Gastroesophageal sphincter (tissue), 3 donors: ENCODE results near the gene FGGY.

Experiments
- EP300 ChIP-seq: sonication (generic); formaldehyde crosslinking; IDR thresholded peaks from one replicate; pipeline ENCODE4 v1.6.1; 2017; ENCODE audit warnings: antibody characterized with exemption, mild to moderate bottlenecking
- TF ChIP-seq, protein P1 (sequence below), 4 experiments: fragments of 200-600 bp in 2 of 4; fragments of 450-650 bp in 2 of 4; sonication (generic) in 1 of 4; IDR thresholded peaks; one replicate each; pipeline ENCODE4 v1.5.1; 2017 to 2019; ENCODE audit warnings: antibody characterized with exemption in 4 of 4, mild to moderate bottlenecking in 2 of 4, moderate library complexity in 2 of 4

DNA sequence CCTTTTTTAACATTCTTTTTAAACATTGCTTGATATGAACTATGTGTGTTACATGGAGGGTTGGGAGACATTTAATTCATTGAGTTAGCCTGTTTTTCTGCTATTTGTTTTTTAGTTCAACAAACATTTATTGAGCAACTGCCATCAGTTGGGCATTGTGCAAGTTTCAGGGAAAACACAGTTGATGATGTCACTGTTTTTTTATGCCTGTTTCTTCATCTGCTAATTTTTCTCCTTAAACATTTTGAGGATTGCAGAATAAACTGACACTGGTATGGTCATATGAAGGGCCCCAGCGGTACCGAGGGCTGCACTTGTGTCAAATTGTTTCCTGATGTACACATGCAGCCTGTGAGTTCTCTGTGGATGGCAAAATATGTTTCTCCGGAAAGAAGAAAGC lies 253.0 kb downstream of the FGGY start:
- TF ChIP-seq, protein P1, sequence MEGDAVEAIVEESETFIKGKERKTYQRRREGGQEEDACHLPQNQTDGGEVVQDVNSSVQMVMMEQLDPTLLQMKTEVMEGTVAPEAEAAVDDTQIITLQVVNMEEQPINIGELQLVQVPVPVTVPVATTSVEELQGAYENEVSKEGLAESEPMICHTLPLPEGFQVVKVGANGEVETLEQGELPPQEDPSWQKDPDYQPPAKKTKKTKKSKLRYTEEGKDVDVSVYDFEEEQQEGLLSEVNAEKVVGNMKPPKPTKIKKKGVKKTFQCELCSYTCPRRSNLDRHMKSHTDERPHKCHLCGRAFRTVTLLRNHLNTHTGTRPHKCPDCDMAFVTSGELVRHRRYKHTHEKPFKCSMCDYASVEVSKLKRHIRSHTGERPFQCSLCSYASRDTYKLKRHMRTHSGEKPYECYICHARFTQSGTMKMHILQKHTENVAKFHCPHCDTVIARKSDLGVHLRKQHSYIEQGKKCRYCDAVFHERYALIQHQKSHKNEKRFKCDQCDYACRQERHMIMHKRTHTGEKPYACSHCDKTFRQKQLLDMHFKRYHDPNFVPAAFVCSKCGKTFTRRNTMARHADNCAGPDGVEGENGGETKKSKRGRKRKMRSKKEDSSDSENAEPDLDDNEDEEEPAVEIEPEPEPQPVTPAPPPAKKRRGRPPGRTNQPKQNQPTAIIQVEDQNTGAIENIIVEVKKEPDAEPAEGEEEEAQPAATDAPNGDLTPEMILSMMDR (IDR thresholded peaks at IDR 0.05): no peak
- no peak for TF ChIP-seq EP300
